Uterus (tissue), 2 donors: ENCODE results near the gene JARID2.

Experiments
- POLR2A ChIP-seq, 2 donors: fragments of 450-650 bp; IDR thresholded peaks; one replicate each; pipeline ENCODE4 v1.6.1; 2016; ENCODE audit warnings: antibody characterized with exemption in 2 of 2, mild to moderate bottlenecking in 1 of 2, moderate library complexity in 1 of 2
- TF ChIP-seq, protein P1 (sequence below), 4 experiments: fragments of 200-600 bp in 2 of 4; fragments of 450-650 bp in 2 of 4; sonication (generic) in 2 of 4; IDR thresholded peaks; one replicate each; pipeline ENCODE4 v1.5.1; 2016 to 2019; ENCODE audit warnings: antibody characterized with exemption in 4 of 4, mild to moderate bottlenecking in 2 of 4, moderate library complexity in 1 of 4

DNA sequence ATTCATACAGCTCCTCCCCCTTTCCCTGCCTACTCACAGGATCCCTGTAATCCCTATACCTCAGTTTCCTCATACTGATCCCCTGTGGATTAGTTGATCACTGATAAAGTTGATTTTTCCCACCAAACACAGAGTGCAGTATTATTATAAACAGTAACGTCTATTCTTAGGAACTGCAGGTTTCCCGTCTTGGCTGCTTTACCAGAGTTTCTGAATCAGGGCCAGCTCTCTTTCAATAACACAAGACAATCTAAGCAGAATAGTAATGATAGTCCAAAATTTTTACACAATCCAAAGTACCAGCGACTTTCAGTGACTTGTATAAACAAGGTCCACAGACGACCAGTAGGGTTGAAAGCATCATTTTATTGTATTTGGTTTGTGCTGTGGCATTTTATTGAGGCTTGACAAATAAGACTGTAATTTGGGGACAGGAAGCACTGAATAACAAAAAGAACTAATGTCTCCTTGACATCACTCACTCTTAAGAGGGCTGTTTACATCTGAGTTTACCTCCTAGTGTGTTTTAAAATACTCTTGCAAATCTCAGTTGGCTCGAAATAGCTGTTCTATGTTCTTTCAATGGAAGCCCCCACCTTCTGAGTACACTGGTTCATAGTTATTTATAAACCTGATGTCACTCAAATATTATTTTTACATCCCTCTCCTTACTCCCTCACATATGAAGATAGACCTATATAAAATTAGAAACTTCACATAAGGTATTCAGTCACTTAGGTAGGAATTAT lies 6.1 kb upstream of the JARID2 start:
- TF ChIP-seq, protein P1, sequence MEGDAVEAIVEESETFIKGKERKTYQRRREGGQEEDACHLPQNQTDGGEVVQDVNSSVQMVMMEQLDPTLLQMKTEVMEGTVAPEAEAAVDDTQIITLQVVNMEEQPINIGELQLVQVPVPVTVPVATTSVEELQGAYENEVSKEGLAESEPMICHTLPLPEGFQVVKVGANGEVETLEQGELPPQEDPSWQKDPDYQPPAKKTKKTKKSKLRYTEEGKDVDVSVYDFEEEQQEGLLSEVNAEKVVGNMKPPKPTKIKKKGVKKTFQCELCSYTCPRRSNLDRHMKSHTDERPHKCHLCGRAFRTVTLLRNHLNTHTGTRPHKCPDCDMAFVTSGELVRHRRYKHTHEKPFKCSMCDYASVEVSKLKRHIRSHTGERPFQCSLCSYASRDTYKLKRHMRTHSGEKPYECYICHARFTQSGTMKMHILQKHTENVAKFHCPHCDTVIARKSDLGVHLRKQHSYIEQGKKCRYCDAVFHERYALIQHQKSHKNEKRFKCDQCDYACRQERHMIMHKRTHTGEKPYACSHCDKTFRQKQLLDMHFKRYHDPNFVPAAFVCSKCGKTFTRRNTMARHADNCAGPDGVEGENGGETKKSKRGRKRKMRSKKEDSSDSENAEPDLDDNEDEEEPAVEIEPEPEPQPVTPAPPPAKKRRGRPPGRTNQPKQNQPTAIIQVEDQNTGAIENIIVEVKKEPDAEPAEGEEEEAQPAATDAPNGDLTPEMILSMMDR (IDR thresholded peaks at IDR 0.05), result no peak
- TF ChIP-seq POLR2A (IDR thresholded peaks at IDR 0.05), result no peak
